Stimulated activated CD4-positive, alpha-beta T cell treated with anti-CD3 and anti-CD28 coated beads, Interleukin-12 subunit alpha, Interleukin-12 subunit beta, amount 100 ng/mL, for 48 hours (primary cell): Measurements from ENCODE around the gene FRS3.

Experiments
- DNase-seq, 3 donors: peaks; one replicate each; pipeline ENCODE4 v3.0.0-alpha.2; 2020; ENCODE audit warnings: low read depth in 2 of 3, low spot score in 1 of 3

FRS3 gene

DNA sequence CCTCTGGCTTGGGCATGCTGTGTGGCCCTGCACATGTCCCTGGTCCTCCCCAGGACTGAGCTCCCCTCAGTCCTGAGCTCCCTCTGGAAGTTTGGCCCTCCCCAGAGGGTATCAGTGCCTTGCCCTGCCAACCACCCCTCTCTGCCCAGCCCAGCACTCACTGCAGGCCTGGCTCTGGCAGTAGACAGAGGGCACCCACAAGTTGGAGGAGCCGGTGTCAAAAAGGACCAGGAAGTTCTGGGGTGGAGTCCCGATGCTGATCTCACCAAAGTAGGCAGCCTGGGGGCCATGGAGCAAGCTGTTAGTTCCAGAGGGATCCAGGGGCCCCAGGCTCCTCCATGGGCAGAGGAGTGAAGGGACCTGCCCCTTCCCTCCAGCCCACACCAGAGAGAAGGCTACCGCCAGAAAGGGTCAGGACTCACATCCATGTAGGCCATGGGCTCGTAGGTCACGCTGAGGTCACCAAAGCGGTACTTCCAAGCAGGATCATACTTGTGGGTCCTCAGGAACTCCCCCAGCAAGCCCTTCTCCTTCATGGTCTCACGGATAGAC lies 35.4 kb downstream of the FRS3 start:
- DNase-seq = no peak

- no peak for DNase-seq
Observed at GRCh38 chr6:41743406-41744235, 36.1 kb downstream of the FRS3 start.

DNA sequence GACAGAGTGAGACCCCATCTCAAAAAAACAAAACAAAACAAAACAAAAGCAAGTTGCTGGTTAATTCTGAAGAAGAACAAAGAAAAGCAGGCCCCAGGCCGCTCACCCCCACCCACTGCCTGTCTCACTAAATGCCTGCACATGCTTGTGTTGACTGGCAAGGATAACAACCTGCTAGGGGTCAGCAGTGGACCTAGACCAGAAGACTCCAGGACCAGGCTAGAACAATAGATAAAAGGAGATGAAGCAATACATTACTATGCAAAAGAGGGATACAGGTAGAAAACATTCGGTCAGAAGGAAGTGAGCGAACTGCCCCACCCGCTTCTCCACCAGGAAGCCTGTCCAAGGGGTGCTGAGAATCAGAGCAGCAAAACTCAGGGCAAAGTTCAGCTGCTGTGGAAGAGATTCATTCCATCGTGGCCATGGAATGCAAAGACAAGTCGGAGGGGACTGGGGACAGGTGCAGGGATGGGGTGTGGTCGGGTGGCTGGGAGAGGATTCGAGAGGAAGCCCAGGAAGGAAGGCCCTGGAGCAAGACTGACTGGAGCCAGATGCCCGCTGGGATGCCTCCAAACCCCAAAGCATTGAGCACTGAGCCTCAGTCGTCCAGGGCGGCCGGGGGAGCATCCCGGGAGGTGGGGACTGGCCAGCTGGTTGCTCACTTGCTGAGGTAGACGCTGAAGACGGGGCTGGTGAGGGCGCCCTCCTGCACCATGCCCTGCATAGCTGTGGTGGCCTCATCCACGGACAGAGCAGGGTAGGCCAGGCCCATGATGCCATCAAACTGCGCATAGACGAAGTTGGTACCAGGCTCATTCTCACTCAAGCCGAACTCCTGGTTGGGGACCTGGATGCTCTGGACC lies 37.8 kb downstream of the FRS3 start:
- DNase-seq = no peak

GRCh38 chr6:41740366-41741162 lies 39.1 kb downstream of the FRS3 start:
- no peak for DNase-seq

DNA sequence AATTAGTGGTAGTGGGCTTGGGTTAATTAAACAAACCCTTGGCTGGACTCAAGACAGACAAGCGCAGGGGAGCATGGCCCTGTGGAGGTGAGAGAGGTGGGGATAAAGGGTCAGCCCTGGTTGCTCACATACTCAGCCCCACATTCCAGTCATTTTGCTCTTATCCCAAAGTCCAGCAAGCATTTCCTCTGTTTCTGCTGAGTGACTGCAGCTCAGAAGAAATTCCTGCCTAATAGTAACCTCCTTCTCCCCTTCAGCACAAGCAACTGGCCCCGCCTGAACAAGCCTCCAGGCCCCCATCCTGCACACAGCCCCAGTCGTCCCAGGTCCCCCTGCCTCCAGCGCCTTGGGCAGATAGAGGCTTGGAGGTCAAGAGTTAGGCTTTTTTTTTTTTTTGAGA lies 40.7 kb downstream of the FRS3 start:
- DNase-seq = no peak

- no peak for DNase-seq
Observed at GRCh38 chr6:41737591-41738130, 42.0 kb downstream of the FRS3 start.

DNA sequence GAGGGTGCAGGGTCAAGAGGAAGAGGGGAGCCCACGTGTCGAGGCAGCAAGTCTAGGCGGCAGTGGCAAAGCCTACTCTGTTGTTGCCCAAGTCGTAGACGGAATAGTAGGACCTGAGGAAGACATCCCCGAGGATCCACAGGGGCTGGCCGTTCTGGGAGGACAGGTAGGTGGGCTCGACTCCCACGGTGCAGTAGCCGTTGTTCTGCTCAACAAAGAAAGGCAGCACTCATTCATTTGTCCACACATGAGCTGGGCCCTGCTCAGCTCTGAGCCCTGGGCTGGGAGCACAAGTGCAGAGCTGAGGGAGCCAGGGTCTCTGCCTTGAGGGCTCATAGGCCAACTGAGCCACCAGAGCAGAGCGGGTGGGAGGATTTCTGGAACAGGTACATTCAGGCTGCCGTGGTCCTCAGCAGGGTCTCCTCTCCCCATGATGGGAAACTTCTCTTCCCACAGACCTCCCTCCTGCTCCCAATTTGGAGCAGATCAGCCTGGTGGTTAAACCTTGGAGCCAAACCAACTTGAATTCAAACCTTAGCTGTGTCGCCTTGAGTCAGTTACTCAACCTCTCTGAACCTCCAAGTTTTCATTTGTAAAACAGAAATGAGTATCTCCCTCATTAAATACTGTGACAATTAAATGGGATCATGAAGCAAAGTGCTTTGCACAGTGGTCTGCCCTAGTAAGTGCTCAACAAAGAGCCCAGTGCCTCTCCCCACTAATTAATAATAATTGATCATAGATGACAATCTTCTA lies 42.7 kb downstream of the FRS3 start:
- DNase-seq = no peak

DNA sequence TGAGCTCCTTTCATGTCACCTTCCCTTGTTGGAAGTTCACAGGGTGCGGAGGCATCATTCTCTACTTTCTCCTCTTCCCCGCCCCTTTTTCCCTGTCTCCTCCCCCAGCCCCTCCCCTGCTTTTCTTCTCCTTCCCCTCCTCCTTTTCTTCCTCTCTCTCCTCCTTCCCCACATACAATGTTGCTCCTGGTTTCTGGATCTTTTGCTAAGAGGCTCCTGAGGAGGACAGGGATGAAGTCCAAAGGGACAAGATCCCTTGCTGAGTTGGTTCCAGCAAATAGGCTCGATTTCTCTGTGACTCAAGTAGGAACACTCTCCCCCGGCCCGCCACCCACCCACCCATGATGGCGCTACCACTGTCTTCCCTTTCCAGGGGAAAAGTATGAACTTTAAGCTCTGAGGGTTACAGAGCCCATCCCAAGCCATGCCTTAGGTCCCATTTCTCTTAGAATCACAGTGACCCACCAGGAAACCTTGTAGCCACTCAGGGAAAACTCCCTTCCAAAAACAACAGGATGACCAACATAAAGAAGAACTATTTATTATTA lies 43.4 kb downstream of the FRS3 start:
- DNase-seq = no peak

- peak; percentile 87 to 94 (median 90) for DNase-seq
Observed at GRCh38 chr6:41735427-41736185, 44.1 kb downstream of the FRS3 start, which contains the start of gene TFEB. Gene TFEB (minus strand): TSS chr6:41735608. CDS start chr6:41691213, 44,395 bp downstream.

DNA sequence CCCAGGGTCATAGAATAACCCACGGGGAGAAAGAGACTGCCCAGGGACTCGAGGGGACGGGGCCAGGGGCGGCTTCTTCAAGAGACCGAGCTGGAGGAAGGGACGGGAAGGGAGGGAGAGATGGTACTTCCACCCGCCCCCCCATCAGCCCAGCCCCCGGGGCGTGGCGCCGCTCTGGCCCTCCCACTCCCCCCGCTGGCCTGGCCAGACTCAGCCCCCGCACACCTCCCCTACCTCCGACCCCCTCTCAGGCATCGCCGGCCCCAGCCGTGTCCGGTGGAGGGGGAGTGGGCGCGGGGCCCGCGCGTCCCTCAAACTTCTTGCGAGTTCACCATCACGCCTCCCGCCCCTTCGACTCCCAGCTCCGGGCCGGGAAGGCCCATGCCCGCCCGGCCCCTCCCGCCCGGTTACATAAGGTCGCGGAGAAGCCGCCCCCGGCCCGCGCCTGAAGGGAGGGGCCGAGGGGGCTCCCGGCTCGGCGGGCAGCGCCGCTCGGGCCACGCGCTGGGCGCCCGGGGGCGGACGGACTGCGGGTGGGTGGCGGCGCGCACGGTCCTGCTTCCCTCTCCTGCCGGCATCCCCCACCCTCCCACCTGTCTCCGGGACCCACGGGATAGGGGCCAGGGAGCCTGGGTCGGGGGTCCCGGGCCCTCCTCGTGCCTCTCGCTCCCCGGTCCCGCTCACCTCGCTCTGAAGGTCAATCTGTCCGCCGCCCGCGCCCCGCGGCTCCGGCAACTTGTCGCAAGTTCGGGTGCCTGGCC lies 44.9 kb downstream of the FRS3 start:
- peak in 2 of 3 donors; percentile 34 to 56 for DNase-seq

DNA sequence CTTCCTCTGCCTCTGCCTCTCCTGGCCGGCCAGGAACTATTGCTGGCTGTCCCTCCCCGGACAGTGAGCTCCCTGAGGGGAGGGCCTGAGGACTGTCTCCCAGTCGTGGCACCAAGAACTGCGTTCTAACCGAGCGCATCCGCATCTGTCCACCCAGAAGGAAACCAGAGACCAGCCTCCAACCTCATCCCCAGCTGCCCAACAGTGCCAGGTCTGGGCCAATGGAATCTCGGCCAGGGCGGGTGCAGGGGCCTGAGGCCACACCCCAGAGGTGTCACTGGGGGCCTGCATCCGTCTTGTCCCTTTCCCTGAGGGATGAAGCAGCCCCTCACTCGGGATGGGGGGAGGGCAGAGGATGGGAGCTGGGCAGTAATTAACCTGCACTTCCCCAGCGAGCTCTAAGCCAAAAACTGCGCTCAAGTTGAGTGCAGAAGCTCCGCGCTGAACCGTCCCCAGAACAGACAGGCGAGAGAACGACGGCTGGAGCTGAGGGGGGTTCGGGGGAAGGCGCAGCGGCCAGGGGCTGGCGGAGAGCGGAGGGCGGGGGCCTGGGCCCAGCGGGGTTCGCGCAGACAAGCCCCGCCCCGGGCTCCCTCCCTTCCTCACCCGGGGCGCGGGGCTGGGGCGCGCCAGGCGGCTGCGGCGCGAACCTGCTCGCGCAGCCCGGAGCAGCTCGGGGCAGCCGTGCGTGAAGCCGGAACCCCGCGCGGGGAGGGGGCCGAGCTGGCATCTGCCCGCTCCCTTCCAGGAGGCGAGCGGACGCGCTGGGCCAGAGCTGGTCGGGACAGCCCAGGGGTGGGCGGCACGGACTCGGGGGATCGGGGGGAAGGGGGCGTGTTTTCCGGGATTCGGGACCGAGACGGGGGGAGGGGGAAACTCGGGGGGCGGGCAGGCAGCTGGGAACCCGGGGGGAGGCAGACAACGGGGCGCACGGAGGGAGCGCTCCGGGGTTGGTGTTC lies 45.7 kb downstream of the FRS3 start:
- peak in 1 of 3 donors; percentile 51 for DNase-seq

DNA sequence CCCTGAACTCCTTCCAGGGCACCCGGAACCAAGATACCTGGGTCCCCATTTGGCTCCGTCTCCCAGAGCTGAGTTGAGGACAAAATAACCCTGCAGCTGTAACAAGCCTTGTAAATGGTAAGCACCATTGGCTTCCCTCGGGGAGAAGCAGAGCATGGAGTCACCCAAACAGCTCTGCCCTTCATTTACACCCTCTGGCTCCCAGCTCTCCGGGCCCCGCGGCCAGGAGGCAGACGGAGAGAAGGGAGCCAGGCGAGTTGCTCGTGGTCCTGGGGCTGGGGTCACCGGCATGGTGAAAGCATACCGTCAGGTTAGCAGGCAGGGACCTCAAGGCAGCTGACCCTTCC lies 46.4 kb downstream of the FRS3 start:
- DNase-seq = no peak

DNA sequence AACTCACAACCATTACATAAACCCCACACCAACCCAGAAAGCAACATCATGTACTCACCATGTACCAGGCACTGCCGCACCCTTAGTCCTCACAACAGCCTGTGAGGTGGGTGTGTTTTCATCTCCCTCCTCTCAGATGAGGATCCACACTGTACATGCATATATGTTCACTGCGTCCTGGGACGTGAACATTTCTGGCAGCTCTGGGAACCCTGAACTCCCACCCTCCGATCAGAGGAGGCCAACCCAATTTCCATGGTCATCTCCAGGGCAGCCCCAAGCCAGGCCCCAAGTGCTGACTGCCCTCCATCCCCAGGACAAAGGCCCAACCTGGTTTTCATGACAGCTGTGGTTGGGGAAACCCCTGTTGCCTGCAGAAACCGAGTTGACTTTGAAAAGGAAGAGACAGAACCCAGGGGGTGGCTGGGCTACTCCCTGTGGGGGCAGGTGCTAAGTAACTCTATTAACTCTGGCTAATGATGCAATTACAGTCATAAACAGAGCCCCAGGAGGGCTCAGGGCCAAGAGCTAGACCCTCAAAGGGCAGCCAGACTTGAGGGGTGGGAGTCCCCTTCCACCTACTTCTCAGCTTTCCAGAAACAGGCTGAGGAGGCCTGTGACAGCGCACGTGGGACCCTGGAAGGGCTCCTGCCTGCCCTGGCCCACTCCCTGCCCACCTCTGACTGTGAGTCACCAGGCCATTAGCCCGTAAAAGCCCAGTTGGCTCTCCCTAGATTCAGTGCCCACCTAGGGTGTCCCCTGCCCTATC lies 46.9 kb downstream of the FRS3 start:
- DNase-seq = peak; percentile 11 to 39 (median 29)

GRCh38 chr6:41732149-41732548 lies 47.6 kb downstream of the FRS3 start:
- no peak for DNase-seq

GRCh38 chr6:41731561-41732086 lies 48.1 kb downstream of the FRS3 start:
- no peak for DNase-seq
